ENCODE measurements around the gene GPR55.

DNA sequence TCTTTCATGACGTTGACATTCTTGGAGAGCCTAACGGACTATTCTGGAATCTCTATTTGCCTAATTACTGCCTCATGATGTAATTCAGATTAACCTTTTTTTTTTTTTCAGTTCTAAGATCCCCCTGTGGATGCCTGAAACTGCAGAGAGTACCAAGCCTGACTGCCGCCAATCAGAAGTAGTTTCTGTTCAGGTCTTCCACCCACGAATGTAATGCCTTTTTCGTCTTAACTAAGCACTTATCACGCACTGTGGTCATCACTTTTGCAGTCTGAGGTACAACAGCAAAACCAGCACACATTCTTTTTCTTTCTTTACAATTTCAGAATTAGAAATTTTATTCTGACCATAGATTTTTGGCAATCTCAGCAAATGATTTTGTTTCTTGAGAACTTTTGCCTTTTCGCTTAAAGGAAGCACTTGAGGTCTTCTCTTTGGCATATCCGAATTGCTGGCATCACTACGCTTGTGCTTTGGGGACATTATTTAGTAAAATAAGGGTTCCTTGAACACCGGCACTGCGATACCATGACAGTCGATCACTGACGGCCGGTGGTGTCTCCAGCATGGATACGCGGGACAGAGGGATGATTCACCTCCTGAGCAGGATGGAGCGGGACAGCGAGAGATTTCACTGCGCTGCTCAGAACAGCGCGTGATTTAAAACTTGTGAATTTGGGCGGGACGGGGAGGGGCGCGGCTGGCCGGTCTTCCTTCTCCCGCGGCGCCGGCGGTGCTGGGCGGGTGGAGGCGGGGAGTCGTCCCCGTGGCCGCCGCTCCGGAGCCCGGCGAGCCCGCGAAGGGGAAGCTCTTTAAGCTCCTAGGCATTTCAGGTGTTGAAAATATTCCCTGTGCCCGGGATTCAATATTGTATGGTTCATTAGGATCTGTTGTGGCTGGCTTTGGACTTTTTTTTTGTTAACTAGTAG, 32.0 kb upstream of the GPR55 start:
- TF ChIP-seq POLR2A (IDR thresholded peaks at IDR 0.05; ENCODE audit: low read depth, low read length), result no peak
- no peak for TF ChIP-seq FOS (IDR thresholded peaks at IDR 0.05; ENCODE audit: low read depth, low read length)

All from IMR-90 (cell line).